GM21576 (cell line): Measurements from ENCODE around the gene PTPRQ.
"Not testable (repeated sequence)": the region's sequence is repeated elsewhere in the genome, so short reads cannot be mapped to it uniquely, and the experiment has no call there.

ENCODE experiments used
- ATAC-seq: cut with Tn5 transposase; IDR thresholded peaks from one replicate; pipeline ENCODE4 v1.9.1; 2021; ENCODE audit warnings: mild to moderate bottlenecking, moderate library complexity; ENCODE audit not compliant: unreplicated experiment

Gene PTPRQ, protein sequence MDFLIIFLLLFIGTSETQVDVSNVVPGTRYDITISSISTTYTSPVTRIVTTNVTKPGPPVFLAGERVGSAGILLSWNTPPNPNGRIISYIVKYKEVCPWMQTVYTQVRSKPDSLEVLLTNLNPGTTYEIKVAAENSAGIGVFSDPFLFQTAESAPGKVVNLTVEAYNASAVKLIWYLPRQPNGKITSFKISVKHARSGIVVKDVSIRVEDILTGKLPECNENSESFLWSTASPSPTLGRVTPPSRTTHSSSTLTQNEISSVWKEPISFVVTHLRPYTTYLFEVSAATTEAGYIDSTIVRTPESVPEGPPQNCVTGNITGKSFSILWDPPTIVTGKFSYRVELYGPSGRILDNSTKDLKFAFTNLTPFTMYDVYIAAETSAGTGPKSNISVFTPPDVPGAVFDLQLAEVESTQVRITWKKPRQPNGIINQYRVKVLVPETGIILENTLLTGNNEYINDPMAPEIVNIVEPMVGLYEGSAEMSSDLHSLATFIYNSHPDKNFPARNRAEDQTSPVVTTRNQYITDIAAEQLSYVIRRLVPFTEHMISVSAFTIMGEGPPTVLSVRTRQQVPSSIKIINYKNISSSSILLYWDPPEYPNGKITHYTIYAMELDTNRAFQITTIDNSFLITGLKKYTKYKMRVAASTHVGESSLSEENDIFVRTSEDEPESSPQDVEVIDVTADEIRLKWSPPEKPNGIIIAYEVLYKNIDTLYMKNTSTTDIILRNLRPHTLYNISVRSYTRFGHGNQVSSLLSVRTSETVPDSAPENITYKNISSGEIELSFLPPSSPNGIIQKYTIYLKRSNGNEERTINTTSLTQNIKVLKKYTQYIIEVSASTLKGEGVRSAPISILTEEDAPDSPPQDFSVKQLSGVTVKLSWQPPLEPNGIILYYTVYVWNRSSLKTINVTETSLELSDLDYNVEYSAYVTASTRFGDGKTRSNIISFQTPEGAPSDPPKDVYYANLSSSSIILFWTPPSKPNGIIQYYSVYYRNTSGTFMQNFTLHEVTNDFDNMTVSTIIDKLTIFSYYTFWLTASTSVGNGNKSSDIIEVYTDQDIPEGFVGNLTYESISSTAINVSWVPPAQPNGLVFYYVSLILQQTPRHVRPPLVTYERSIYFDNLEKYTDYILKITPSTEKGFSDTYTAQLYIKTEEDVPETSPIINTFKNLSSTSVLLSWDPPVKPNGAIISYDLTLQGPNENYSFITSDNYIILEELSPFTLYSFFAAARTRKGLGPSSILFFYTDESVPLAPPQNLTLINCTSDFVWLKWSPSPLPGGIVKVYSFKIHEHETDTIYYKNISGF (N-terminal part only)

DNA sequence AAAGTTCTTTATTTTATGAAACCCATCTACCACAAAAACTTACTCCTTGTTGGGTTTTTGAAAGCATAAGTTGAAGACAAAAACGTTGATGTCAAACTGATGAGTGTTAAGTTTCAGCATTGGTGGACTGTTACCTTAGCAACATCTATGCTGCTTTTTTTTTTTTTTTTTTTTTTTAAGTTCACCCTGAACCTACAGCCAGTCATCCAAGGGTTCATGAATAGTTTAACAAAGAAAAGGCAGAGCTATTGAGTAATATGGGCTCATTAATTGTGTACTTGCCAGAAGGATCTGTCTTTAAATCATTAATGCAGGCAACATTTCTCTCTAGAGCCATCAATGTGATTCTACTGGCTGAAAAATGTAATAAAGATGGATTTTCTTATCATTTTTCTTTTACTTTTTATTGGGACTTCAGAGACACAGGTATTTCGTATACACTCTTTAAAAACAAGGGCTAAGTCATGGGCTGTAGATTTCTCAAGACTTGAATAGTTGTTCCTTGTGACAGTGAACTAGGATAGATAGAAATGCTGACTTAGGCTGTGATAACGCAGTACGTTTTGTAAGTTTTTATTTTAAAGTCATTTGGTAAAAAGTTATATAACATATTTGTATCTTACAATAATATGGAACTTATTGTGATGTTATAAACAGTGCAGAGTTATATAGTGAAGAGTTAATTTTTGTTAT, at the start of gene PTPRQ:
Gene PTPRQ (plus strand): TSS at position 262 of the 693 bp plus-strand sequence. CDS start 111 bp downstream, at position 373.
- no peak for ATAC-seq

DNA sequence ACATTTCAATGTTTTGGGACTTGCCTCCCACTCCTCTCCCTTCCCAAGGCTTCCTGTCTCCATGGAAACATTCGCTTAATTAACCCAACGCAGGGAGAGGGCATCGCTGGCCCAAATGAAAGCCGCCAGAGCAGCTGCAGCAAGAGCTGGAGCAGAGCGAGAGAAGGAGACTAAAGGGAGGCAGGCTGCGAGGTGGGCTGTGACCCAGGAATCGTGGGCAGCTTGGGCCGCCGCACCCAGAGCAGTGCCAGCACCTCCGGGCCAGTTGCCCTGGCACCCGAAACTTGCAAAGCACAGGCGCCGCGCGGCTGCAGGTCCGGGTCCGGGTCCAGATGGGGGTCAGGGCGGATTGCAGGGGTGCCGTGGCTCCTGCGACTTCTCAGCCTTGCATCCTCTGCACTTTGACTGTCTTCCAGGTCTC, 43.5 kb upstream of the PTPRQ start:
- no peak for ATAC-seq

DNA sequence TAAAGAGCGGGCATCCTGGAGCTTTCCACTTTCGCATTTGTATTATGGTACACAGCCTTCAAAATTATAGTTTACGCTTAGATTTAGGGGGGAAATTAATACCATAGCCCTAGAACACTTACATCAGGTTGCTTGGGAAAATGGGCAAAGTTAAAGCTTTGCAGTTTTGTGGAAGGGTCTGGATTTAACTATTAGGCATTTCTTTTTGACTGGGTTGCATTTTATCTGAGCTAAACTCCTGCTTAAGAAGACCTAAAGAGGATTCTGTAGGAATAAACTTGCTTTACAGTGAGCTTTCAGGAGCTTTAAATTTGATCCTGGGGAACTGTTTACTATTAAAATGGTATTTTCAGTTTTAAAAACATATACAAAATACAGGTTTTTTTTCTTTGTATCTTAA, 42.8 kb upstream of the PTPRQ start:
- no peak for ATAC-seq

DNA sequence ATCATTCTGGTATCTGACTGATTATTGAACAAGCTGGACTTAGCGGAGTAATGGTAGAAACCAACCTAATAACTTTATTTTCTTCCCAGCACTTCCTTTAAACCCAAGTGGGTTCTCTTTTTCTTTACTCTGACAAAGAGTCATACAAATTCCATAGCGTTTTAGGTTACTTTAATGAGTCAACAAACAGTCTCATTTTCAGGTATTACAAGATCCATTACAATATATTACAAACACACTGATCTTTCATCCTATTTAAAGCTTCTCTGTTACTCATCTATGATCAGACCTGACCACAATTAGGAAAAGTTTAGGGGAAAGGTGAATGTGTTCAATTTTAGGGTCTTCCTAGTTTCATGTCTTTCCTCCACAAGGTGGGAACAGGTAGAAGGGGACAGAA, 39.4 kb upstream of the PTPRQ start:
- ATAC-seq: no peak

DNA sequence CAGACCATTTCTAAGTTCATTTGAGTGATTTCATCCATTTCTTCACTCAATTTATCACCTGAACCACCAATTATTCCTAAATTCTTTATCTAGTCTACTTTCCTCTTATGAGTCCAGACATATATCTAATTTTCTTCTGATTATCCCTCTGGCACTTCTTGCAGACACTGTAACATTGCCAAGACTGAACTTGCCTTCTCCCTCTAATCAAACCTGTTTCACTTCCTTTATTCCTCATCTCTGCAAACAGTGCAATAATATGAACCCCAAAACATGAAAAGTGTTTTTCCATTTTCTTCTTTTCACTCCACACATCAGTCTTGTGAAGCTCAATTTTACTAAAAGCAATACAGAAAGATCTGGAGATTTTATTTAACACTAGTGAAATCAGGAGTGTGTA, 37.8 kb upstream of the PTPRQ start:
- no peak for ATAC-seq

DNA sequence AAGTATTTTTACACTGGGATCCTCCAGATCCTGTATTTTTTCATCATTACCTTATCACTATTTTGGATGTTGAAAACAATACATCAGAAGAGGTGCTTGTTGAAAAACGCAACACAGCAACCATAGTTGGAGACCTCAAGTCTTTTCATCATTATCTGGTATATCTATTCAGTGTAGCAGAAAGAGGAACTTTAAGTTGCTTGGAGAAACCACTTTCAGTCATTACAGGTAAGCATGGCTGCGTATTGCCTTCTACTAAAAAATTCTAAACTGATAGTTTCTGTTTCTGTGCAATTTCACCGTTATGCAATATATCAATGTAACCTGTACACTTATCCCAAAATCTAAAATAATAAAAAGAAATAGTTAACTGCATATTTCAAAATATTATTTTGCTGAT, 32.2 kb upstream of the PTPRQ start:
- peak; percentile 53 for ATAC-seq

DNA sequence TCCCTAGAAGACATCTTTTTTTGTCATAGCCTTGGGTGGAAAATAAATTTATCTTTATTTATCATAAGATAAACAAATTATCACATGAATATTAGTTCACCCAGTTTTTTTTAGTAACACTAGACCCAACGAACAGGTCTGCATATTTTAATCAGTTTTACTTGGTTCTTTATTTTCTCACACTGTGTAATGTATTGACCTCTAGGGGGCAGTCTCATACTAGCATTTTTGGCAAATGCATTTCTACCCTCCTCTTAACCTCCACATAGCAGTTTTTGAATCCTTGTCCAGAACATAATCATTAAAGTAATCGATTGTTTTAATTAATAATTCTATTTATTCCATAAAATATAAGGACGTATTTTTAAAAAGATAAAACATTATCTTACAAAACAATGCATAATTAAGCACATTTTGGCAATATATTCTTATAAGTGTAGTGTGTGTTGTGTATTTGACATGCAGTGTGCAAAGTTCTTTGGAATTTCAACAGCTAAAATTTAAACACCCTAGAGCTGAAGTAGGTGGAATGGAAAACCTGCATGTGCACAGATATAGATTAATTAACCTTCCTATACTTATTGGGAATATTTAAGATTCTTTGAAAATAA, 31.6 kb upstream of the PTPRQ start:
- ATAC-seq: peak; percentile 86

DNA sequence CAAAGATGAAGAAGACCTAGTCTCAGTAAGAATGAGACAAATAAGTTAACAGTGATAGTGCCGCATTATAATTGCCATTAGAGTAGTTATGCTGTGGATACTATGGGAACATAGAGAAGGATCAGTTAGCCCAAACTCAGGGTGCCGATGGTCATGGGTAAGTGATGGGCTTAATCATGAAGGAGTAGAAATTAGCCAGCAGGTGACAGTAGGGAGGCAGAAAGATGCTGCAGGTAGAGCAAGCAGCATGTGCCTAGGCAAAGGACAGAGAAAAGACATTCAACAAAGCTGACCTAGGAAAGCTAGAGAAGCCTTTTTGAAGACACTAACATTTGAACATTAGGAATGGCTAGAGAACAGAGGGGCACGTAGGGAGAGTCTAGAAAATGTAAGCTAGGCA, 30.6 kb upstream of the PTPRQ start:
- no peak for ATAC-seq

DNA sequence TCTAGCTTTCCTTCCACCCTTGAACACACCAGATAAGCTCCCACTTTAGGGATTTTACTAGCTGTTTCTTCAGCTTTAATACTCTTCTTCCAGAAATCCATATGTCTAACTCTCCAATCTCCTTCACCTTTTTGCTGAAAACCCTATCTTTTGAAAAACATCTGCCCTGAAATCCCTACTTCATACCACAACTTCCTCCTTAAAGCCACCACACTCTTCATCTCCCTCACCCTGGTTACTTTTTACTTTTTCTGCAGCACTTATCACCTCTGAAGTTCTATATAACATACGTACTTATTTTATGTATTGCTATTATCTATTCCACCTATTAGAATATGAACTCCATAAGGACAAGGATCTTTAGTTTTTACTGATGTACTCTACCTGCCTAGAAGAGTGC, 28.6 kb upstream of the PTPRQ start:
- no peak for ATAC-seq

DNA sequence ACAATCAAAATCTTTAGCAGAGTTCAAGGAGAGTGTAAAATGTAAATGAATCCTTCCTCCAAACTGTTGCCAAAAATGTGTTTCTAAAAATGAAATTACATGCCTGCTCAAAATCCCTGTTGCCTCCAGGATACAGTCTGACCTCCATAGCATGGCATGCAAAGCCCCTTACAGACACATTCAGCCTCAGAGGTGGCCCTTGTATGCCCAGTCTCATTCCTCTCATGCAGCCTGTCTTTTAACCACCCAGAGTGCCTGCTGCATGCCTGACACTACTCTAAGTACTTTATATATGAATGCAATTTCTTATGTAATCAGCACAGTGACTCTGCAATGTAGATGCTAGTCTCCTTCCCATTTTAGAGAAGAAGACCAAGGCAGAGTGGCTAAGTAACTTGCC, 24.4 kb upstream of the PTPRQ start:
- ATAC-seq: no peak

DNA sequence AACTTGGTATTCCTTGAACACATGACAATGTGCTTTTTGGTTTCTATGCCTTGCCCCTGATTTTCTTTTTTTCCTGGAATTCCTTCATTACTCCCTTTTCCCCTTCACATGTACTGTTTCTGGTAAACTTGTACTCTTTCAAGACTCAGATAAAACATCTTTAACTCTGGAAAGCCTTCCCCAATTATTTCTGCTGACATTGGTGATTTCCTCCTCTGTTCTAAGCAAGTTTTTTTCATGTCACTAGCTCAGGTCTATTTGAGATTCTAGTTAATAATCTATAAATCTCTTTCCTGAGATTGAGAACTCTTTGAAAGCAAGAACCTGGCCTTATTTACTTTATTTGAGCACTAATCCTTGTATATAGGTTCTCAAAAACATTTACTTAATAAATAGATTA, 24.0 kb upstream of the PTPRQ start:
- ATAC-seq: no peak

DNA sequence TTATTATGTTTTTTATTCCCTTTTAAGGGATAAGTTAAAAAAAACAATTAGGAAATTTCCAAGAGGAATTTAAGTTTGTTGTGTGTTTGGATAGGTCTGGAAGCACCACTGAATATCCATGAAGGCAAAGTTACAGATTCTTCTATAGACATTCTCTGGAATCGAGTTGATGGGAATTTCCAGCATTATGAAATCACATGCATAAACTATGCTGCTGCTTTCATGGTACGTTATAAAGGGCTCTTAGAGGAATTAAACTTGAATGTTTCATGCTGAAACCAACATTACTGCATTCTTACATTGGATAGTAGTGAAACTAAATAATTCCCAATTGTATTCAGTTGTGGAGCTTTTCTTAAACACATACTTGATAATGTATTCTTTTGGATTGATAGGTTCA, 21.5 kb upstream of the PTPRQ start:
- no peak for ATAC-seq

DNA sequence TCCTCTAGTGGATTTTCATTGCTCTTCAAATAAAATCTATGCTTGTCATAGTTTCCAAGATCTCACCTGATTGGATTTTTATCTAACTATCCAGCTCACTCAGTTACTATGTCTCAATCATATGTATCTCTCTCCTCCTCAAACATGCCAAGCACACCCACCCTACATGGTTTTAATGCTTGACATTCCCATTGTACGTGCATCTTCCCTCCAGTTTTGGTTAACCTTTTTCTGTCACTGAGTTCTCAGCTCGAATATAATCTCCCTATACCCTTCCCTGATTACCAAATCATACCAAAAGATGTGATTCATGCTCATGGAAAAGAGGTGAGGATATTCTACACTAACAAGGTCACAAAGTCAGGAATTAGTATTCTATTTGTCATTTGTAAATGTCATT, 12.0 kb upstream of the PTPRQ start:
- ATAC-seq: no peak

DNA sequence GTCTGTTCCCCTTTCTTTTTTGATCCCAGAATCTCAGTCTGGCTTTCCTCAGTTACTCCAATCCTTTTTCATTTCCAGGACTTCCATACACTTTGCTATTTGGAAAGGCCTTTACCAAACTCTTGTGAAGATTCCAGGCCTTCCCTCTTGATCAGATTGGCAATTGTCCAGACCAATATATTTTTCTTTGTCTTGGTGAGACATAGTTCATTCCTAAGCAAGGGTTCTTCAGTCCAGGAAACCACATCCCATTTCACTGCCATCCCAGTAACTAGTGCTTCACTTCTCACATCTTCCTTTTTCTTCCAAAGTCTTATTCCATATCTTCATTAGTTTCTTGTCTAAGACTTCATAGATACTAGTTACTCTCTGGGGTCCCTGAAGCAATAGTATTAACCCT, 2.1 kb upstream of the PTPRQ start:
- no peak for ATAC-seq

DNA sequence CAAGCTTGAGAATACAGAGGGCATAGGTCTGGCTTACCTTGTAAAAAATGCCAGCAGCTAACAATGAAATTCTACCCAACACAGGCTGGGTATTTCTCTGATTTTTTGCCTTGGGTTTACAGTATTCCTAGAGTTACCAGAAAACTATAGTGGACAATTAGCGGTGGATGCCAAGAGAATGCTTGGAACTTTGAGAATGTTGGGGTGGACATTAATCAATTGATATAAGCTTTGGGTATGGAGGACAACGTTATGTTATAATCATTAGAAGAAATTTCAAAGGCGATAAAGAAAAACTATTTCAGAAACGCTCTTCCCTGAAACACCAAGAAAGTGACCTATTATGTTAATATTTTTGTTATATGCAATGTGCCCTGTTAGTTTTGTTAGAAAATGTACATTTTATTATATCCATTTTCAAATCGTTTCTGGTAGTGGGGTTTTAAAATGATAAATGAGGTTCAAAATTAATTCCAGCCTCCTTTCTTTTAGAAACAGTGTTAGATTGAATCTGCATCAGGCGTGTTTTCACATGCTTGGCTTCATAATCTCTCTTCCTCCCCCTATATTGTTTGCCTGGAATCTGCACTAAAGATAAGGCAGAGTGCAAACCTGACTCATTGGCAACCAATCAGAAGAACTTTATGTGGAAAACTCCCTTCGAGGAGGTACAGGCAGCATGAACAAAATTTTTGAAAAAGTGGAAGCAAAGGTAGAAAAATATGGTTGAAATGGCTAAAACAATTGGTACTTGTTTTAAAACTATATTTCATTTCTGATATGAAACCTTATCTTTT, 1.4 kb upstream of the PTPRQ start:
- no peak for ATAC-seq

DNA sequence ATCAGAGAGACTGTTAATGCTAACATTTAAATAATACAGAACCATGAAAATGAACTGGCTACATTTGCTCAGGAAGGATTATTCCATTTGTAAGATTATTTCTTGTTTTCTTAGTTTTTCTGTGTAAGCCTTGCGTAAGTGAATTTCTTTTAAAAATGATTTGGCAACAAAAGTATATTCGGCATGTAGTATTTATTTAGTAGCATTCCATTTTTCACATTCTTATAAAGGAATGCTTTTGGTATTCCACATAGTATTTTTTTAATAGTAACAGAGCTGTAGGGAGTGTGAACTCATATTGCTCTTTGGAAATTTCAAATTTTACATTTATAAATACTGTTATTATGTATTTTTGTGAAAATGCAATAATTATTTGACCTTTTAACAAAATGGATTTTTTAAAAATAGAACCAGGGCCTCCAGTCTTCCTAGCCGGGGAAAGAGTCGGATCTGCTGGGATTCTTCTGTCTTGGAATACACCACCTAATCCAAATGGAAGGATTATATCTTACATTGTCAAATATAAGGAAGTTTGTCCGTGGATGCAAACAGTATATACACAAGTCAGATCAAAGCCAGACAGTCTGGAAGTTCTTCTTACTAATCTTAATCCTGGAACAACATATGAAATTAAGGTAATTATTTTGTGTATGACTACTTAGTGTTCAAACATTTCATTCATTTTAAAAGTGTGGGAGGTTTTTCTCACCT, 1.2 kb downstream of the PTPRQ start:
- ATAC-seq: no peak

DNA sequence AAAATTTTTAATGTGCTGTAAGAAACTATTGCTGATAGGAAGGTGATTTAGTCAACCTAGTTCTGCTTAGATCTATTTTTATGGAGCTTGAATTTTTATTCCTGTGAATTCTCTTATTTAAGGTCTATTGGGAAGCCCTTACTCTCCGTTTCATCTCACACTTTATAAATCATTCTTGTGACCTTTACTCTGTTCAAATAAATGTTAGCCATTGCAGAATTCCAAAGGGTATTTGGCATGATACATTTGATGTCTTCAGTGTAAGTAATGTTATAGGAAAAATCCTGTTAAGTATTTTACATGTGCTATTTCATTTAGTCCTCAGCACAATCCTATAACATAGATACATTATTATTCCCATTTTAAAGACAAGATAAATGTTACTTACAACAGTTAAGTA, 12.5 kb downstream of the PTPRQ start:
- no peak for ATAC-seq

DNA sequence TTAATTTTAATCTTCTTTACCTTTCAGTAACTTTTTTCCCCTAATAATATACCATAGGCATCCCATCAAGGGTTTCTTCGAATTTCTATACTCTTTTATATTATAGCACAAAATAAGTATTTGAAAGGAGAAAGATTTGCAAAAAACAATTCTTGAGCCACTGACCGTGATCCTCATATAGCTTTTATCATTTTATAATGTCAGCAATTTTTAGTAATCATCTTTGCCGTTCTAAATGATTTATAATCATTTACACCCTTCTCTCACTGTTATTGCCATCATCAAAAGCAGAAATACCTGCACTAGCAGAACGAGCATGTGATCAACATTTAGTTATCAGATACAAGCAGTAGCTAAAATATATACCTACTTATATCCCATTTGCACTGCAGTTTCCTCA, 16.9 kb downstream of the PTPRQ start:
- no peak for ATAC-seq

DNA sequence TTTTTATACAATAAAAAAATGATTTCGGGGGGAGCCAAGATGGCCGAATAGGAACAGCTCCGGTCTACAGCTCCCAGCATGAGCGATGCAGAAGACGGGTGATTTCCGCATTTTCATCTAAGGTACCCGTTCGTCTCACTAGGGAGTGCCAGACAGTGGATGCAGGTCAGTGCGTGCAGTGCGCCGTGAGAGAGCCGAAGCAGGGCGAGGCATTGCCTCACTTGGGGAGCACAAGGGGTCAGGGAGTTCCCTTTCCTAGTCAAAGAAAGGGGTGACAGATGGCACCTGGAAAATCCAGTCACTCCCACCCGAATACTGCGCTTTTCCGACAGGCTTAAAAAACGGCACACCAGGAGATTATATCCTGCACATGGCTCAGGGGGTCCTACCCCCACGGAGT, 17.8 kb downstream of the PTPRQ start:
- ATAC-seq: not testable (repeated sequence)
